ENCODE results near the gene NDUFV1.

Gene NDUFV1

GRCh38 chr11:67646535-67647336 is 40.0 kb downstream of the NDUFV1 start:
- TF ChIP-seq, protein P1, sequence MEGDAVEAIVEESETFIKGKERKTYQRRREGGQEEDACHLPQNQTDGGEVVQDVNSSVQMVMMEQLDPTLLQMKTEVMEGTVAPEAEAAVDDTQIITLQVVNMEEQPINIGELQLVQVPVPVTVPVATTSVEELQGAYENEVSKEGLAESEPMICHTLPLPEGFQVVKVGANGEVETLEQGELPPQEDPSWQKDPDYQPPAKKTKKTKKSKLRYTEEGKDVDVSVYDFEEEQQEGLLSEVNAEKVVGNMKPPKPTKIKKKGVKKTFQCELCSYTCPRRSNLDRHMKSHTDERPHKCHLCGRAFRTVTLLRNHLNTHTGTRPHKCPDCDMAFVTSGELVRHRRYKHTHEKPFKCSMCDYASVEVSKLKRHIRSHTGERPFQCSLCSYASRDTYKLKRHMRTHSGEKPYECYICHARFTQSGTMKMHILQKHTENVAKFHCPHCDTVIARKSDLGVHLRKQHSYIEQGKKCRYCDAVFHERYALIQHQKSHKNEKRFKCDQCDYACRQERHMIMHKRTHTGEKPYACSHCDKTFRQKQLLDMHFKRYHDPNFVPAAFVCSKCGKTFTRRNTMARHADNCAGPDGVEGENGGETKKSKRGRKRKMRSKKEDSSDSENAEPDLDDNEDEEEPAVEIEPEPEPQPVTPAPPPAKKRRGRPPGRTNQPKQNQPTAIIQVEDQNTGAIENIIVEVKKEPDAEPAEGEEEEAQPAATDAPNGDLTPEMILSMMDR (IDR thresholded peaks at IDR 0.05; ENCODE audit: low read depth, low read length, missing control alignments): peak; percentile 19
- no peak for DNase-seq (ENCODE audit: low read depth)
- H3K4me3 ChIP-seq (ENCODE audit: low read depth, low read length): peak overlapping the region; percentile 32

DNA sequence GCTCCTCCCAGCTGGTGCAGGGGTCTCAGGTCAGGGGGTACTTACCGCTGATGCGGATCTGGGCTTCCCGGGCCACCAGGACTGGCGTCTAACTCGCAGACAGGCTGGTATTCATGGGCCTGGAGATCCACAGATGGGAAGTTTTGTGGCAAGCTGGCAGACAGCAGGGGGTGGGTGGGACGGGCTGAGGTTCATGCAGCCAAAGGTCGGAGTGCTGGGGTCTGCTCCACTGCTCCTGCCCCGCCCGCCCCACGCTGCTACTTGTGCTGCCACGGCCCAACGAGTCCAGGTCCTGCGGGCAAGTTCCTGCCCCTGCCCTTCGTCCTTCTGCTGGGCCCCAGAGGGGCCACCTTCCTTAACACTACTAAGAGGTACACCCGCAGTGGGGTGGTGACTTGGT is 40.7 kb downstream of the NDUFV1 start:
- no peak for DNase-seq (ENCODE audit: low read depth)
- H3K4me3 ChIP-seq (ENCODE audit: low read depth, low read length): peak overlapping the region; percentile 12; the same call in 1 of the 2 replicates
- TF ChIP-seq, protein P1 (IDR thresholded peaks at IDR 0.05; ENCODE audit: low read depth, low read length, missing control alignments): no peak

DNA sequence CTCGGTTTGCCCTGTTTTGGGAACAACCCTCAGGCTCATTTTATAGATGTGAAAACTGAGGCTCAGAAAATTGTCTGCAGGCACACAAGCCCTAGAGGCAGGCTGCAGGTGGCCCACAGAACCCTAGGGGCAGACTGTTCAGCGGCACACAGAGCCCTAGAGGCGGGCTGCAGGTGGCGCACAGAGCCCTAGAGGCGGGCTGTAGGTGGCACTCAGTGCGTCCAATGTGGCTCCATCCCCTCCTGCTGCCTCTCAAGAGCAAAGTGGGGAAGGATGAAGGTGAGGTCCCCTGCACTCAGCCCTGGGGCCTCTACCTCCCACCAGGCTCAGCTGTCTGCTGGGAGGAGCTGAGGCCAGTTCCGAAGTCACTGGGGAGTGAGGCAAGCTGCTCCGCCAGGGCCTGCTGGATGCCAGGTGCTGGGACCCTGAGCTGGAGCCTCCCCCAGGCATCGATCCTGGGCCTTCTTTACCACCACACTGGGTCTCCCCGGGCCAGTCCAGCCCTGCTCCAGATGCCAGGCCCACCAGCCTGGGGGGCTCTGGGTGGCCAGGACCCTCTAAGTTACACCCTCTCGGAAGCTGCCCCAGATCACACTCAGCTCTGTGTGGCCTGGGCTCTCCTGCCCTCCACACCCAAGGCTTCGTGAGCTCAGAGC is 41.5 kb downstream of the NDUFV1 start:
- DNase-seq (ENCODE audit: low read depth): no peak
- TF ChIP-seq, protein P1 (IDR thresholded peaks at IDR 0.05; ENCODE audit: low read depth, low read length, missing control alignments): peak; percentile 79
- no peak overlapping the region for H3K4me3 ChIP-seq (ENCODE audit: low read depth, low read length)

DNA sequence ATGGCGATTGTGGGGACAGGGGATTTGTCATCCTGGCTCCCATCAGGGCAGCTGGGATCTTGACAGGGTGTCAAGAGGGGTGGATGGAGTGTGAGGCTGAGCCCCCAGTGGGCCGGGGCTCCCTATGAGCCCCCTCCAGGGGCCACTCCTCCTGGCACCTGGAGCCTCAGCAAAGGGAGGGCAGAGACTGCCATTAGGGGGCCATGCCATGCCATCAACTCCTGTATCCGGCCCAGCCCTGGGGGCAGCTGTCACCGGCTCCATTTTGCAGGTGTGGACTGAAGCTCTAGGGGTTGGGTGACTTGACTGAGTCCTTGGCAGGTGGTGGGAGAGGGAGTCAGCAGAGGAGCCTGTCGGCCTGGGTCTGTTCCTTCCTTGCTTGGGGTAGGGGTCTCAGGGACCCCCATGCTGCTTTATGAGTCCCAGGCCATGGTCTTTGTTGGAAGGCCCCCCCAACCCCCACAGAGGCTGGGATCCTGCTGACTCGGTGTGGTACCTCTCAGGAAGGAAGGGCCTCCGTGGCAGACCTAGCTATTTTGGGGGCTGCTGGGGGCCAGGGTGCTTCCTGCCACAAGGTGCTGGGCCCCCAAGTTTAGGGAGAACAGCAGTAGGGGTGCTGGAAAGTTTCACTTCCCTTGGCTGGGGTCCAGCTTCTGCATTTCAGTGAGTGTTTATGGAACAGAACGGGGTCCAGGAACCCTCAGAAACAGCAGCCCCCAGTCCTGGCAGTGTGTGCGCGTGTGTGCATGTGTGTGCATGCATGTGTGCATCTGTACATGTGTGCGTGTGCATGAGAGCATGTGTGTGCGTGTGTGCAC is 42.3 kb downstream of the NDUFV1 start:
- H3K4me3 ChIP-seq (ENCODE audit: low read depth, low read length): no peak overlapping the region; the same call in 1 of the 2 replicates
- DNase-seq (ENCODE audit: low read depth): no peak
- TF ChIP-seq, protein P1 (IDR thresholded peaks at IDR 0.05; ENCODE audit: low read depth, low read length, missing control alignments): no peak

GRCh38 chr11:67649634-67650510 is 43.1 kb downstream of the NDUFV1 start:
- DNase-seq (ENCODE audit: low read depth): no peak
- TF ChIP-seq, protein P1 (IDR thresholded peaks at IDR 0.05; ENCODE audit: low read depth, low read length, missing control alignments): no peak
- H3K4me3 ChIP-seq (ENCODE audit: low read depth, low read length): peak overlapping the region; percentile 46

Measured in GM12864 (cell line).